Keratinocyte (primary cell): ENCODE results near the gene CIB4. TPM values are rescaled to one million over a fixed set of nuclear protein-coding genes. Genes with fewer than 3 reads are reported as not detected.

Experiments used
- DNase-seq: peaks from one replicate; pipeline ENCODE4 v3.0.0-alpha.2; 2011; ENCODE audit warnings: low read depth, missing footprints, low spot score
- FAIRE-seq: peaks from 2 replicates; lab custom pipeline; 2011; peaks lifted over from hg19 to GRCh38; lab: Jason Lieb, UNC
- H2AFZ ChIP-seq: 2 replicates; pipeline ENCODE4 v1.6.0; 2012; ENCODE audit warnings: low read length, control low read depth, inconsistent platforms; ENCODE audit not compliant: control insufficient read depth
- H3K27ac ChIP-seq: 2 replicates; pipeline ENCODE4 v1.5.1; 2011; ENCODE audit warnings: low read length; ENCODE audit not compliant: control insufficient read depth, insufficient read depth
- H3K27me3 ChIP-seq: 3 replicates; pipeline ENCODE4 v1.6.0; 2011; ENCODE audit warnings: low read length; ENCODE audit not compliant: control insufficient read depth, insufficient read depth; ENCODE audit errors: extremely low read depth
- H3K36me3 ChIP-seq, 2 experiments: 2 replicates in 1 of 2; 3 replicates in 1 of 2; pipeline ENCODE4 v1.5.1; 2011; ENCODE audit warnings: low read length in 2 of 2, mild to moderate bottlenecking in 1 of 2; ENCODE audit not compliant: control insufficient read depth in 2 of 2, insufficient read depth in 2 of 2; ENCODE audit errors: extremely low read depth in 1 of 2
- H3K4me1 ChIP-seq: 3 replicates; pipeline ENCODE4 v1.5.1; 2011; ENCODE audit warnings: low read length; ENCODE audit not compliant: control insufficient read depth, insufficient read depth; ENCODE audit errors: extremely low read depth
- H3K4me2 ChIP-seq: 3 replicates; pipeline ENCODE4 v1.6.0; 2011; ENCODE audit warnings: low read depth, low read length; ENCODE audit not compliant: control insufficient read depth, insufficient read depth; ENCODE audit errors: extremely low read depth
- H3K4me3 ChIP-seq, 3 experiments: fragments of 200-600 bp in 1 of 3; sonication (generic) in 1 of 3; 2 replicates in 2 of 3; 3 replicates in 1 of 3; pipeline ENCODE4 v1.5.1; 2011 to 2016; ENCODE audit warnings: low read length in 3 of 3, mild to moderate bottlenecking in 3 of 3, control low read depth in 2 of 3, inconsistent platforms in 1 of 3, low read depth in 1 of 3, mixed read lengths in 1 of 3, mixed run types in 1 of 3, moderate library complexity in 1 of 3; ENCODE audit not compliant: control insufficient read depth in 2 of 3, insufficient read depth in 2 of 3; ENCODE audit errors: extremely low read depth in 1 of 3
- H3K79me2 ChIP-seq: 2 replicates; pipeline ENCODE4 v1.6.0; 2012; ENCODE audit warnings: low read length; ENCODE audit not compliant: control insufficient read depth, insufficient read depth
- H3K9ac ChIP-seq: 3 replicates; pipeline ENCODE4 v1.6.0; 2011; ENCODE audit warnings: low read length; ENCODE audit not compliant: control insufficient read depth, insufficient read depth; ENCODE audit errors: extremely low read depth
- H3K9me1 ChIP-seq: 3 replicates; pipeline ENCODE4 v1.6.0; 2011; ENCODE audit warnings: low read length; ENCODE audit not compliant: control insufficient read depth, insufficient read depth; ENCODE audit errors: extremely low read depth
- H3K9me3 ChIP-seq: 2 replicates; pipeline ENCODE4 v1.5.1; 2012; ENCODE audit warnings: low read depth, low read length; ENCODE audit not compliant: control insufficient read depth
- H4K20me1 ChIP-seq: 3 replicates; pipeline ENCODE4 v1.6.0; 2011; ENCODE audit warnings: low read length; ENCODE audit not compliant: control insufficient read depth, insufficient read depth; ENCODE audit errors: extremely low read depth
- CTCF ChIP-seq, 3 experiments: IDR thresholded peaks in 1 of 3; conservative IDR thresholded peaks in 1 of 3; optimal IDR thresholded peaks in 1 of 3; 2 replicates in 2 of 3; 3 replicates in 1 of 3; pipeline versions ENCODE3 to v1.5.1; 2011; ENCODE audit warnings: low read length in 3 of 3, mild to moderate bottlenecking in 3 of 3, moderate library complexity in 2 of 3, control low read depth in 1 of 3, inconsistent platforms in 1 of 3; ENCODE audit not compliant: insufficient read depth in 2 of 3; ENCODE audit errors: extremely low read depth in 1 of 3
- EZH2 ChIP-seq: IDR thresholded peaks from one replicate; pipeline ENCODE4 v1.6.1; 2012; ENCODE audit warnings: inconsistent platforms, mild to moderate bottlenecking, low read length, moderate library complexity
- dilution Hi-C: fragments of 300-500 bp; cut with MboI; formaldehyde crosslinking; loops from one replicate; pipeline ENCODE4 v1.7.0; 2020; ENCODE audit warnings: low sequenced_read_pairs; ENCODE audit not compliant: extremely low pct_ligation_motif_present
- polyA plus RNA-seq, 5 experiments: library from polyadenylated mRNA; depleted of rRNA in 3 of 5; stranded (reverse) in 3 of 5; stranded (forward) in 1 of 5; unstranded in 1 of 5; fragments of >200 nt; gene quantifications; 1 replicate in 1 of 5; 2 replicates in 3 of 5; 3 replicates in 1 of 5; pipeline versions ENCODE4 v1.2.1 to v1.2.3, GENCODE V29; 2011 to 2012; ENCODE audit warnings: missing spikeins in 2 of 5, low read depth in 1 of 5, low replicate concordance in 1 of 5

Gene CIB4
- polyA plus RNA-seq, 1 donor (not counting 4 experiments of a cell fraction or from before 2014, with no cell fraction given): not detected

- dilution Hi-C loops: no loop called here
- H3K4me3 ChIP-seq: no peak overlapping the region
- H2AFZ ChIP-seq: no peak overlapping the region
- no peaks in the 10 kb centered on the region for H3K9me1 ChIP-seq
- peaks cover 11% of the 10 kb centered on the region for H3K4me1 ChIP-seq
- H3K27me3 ChIP-seq: peaks cover 50% of the 10 kb centered on the region
- H3K4me2 ChIP-seq: no peak overlapping the region
- FAIRE-seq (no peak), DNase-seq (no peak)
- no peak for TF ChIP-seq CTCF (optimal IDR thresholded peaks at IDR 0.05 in 1 of 3, IDR thresholded peaks at IDR 0.05 in 1 of 3, conservative IDR thresholded peaks at IDR 0.05 in 1 of 3; ENCODE audit: extremely low read depth in 1 of 3, insufficient read depth in 2 of 3, low read length in 3 of 3)
- no peak for TF ChIP-seq EZH2
- H3K79me2 ChIP-seq: no peaks in the 10 kb centered on the region
- no peaks in the 10 kb centered on the region for H3K9me3 ChIP-seq
- H3K9ac ChIP-seq: no peak overlapping the region
- no peaks in the 10 kb centered on the region for H3K36me3 ChIP-seq
- peaks cover 3% of the 10 kb centered on the region for H4K20me1 ChIP-seq
- H3K27ac ChIP-seq: no peak overlapping the region
Measured at GRCh38 chr2:26580751-26581150, 60.4 kb downstream of the CIB4 start.

DNA sequence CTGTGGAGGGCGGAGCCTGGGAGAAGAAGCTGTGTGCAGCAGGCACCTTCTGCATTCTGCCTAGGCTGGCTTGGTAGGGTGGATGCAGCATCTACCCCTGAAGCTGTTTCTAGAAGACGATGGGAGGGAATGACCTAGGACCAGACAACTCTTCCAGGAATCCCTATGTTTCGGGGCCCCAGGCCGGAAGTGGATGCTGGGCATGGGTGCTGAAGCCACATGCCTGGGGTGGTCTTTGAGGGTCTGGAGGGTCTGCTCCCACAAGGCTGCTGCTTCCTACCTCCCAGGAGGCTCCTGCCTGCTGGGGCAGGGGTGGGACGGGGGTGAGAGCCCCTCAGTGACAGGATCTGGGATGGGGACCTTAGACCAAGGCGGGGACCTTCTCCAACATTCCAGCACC is 61.0 kb downstream of the CIB4 start:
- DNase-seq (no peak), FAIRE-seq (no peak)
- H3K36me3 ChIP-seq: no peaks in the 10 kb centered on the region
- H3K4me3 ChIP-seq: no peak overlapping the region
- peaks cover 11% of the 10 kb centered on the region for H3K4me1 ChIP-seq
- no peak overlapping the region for H3K4me2 ChIP-seq
- no peak overlapping the region for H2AFZ ChIP-seq
- H3K27ac ChIP-seq: no peak overlapping the region
- H3K9me1 ChIP-seq: no peaks in the 10 kb centered on the region
- no peaks in the 10 kb centered on the region for H3K9me3 ChIP-seq
- no peak overlapping the region for H3K9ac ChIP-seq
- peaks cover 3% of the 10 kb centered on the region for H4K20me1 ChIP-seq
- no peak for TF ChIP-seq CTCF (optimal IDR thresholded peaks at IDR 0.05 in 1 of 3, IDR thresholded peaks at IDR 0.05 in 1 of 3, conservative IDR thresholded peaks at IDR 0.05 in 1 of 3; ENCODE audit: extremely low read depth in 1 of 3, insufficient read depth in 2 of 3, low read length in 3 of 3)
- TF ChIP-seq EZH2: no peak
- H3K27me3 ChIP-seq: peaks cover 47% of the 10 kb centered on the region
- dilution Hi-C loops: no loop called here
- H3K79me2 ChIP-seq: no peaks in the 10 kb centered on the region
